ENCODE results near the gene GRIN1.

DNA sequence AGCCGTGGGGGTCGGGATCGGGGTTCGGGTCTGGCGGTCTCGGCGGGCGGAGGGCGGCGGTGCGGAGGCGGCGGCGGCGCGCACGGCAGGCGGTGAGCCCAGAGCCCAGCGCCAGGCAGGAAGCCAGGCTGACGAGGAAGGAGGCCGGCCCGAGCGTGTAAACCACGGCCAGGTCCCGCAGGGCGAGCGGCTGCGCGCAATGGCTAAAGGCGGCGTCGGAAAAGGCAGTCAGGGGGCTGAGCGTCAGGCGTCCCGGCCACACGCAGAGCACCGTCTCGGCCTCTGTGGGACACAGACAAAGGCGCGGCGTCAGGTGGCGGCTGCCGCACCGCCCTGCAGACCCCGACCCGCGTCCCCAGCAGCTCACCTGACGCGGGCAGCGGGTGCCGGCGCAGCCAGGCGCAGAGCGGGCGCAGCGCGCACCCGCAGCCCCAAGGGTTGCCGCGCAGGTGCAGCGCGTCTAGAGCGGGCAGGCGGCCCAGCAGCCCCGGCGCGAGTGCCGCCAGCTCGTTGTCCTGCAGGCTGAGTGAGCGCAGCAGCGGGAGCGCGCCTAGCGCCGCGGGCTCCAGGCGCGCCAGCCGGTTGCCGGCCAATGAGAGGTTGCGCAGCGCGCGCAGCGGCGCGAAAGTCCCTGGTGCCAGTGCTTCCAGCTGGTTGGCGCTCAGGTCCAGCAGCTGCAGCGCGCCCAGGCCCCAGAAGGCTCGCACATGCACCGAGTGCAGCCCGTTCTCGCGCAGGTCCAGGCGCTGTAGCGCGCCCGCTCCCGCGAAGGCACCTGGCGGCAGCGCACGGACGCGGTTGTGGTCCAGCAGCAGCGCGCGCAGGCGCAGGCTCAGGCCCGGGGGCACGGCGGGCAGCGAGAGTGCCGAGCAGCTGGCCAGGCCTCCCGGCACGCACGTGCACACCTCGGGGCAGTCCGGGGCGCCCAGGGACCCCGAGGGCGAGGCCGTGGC is 30.2 kb downstream of the GRIN1 start:
- TF ChIP-seq EP300 (IDR thresholded peaks at IDR 0.05) (no peak), POLR2A (IDR thresholded peaks at IDR 0.05; ENCODE audit: low read depth) (no peak)

Data from esophagus muscularis mucosa (tissue), 2 donors.